HUDEP-2 (cell line): ENCODE results near the gene CDCA3.

ENCODE experiments used
- DNase-seq, 76 experiments: peaks; one replicate each; lab custom pipeline; 2025; ENCODE audit not compliant: unreplicated experiment in 76 of 76; lab: John Stamatoyannopoulos, UW

CDCA3 gene

DNA sequence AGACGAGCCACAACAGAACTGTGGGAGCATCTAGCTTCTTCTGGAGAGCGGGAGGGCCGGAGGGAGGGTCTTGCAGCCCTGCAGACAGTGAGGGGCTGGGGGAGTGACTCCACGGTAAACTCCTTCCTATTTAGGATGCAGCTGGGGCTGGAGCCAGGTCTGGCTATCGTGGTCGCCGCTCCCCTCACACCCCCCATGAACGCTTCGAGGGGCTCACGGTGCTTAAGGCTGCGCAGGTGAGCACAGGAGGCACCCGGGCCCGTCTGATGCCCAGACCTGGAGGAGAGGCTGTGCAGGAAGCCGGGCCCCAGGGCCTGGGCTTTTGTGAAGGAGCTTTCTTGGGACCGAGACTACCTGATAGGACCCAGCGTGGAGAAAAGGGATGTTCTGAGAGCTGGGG lies 14.2 kb downstream of the CDCA3 start:
- no peak for DNase-seq

DNA sequence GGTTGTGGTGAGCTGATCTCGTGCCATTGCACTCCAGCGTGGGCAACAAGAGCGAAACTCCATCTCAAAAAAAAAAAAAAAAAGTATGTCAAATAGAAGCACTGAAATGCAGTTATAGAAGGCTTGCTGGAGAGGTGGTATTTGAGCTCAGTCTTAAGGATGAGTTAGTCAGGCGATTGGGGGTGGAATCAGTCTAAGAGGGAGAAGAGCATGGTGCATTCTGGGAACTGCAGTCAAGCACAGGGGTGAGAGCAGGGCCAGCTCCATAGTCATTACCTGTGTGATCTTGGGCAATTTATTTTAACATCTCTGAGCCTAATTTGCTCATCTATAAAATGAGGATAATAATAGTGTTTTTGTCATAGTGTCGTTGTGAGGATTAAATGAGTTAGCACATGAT lies 16.2 kb downstream of the CDCA3 start:
- DNase-seq, result no peak

DNA sequence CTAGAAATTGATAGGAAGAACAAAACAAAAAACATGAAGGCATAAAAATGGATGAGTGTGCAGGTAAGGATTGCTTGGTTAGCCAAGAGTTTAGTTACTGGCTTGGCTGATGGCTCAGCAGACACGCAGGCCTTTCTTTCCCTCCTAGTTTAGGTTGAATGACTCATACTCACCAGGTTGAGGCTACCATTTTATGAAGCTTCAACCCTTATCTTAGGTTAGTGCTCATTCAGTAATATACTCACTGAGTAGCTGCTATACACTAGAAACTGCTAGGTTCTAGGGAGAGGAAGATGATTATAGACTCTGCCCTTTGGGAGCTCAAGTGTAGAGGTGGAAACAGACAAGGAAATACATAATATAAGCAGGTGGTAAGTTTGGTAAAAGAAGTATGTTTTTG lies 16.8 kb downstream of the CDCA3 start:
- DNase-seq, result no peak

DNA sequence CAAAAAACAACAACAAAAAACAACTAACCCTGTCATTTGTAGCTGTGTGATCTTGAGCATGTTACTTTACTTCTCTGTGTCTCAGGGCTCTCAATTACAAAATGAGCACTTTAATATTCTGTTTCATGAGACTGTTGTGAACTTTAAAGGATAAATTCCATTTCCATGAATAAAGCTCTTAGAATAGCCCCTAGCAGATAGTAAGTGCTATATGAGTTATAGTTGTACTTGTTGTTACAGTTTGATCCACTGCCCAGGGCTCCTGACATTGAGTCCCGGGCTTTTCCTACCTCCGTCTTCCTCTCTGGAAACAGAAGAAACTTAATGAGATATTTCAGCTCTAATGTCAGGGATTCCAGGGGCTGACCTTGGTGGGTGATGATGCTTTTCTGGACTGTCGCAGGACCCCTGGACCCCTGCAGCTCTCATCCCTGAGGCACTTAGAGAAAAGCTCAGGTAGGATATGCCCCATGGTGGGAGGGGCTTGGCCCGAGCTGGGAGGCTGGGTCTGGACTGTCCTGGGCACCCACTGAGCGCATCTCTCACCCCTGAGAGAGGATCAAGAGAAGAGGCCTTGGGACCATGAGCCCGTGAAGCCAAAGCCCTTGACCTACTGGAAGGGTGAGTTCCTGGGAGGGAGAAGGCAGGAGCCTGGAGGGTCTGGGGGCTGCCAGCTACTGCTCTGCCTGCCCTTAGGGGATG lies 17.7 kb downstream of the CDCA3 start:
- DNase-seq, result no peak

DNA sequence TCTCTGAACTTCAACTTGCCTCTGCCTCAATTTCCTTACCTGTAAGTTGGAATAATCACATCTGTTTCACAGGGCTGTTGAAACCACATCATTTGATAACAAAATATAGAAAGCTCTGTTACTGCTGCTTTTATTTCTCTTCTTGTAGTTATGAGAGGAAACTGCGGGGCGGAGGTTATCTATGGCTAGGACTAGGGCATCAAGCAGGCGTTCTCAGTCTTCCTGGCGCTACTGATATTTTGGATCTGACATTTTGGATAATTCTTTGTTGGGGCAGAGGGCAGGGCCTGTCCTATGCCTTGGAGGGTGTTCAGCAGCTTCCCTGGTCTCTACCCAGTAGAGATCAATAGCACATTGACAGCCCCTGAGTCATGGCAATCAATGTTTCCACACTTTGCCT lies 19.0 kb downstream of the CDCA3 start:
- DNase-seq, result no peak

DNA sequence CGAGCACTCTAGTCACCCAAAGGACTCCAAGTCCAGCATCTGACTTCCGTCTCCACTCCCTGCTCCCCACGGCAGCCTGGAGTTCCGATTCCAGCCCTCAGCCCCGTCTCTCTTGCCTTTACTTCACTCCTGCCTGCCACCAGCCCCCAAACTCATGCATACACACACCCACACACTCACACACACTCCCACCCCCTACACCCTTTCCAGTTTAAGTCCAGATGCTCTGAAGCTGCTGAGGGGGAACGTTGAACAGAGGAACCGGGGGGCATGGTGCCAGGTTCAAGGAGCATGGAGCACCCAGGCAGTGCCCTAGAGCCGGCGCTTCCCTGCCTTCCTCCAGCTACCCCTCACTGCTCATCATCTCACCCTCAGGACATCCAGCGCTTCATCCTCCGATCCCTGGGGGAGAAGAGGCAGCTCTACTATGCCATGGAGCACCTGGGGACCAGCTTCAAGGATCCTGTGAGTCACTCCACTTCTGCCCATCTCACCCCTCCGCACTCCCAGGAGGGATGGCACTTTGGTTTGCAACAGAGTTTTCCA lies 19.6 kb downstream of the CDCA3 start:
- DNase-seq, result no peak

DNA sequence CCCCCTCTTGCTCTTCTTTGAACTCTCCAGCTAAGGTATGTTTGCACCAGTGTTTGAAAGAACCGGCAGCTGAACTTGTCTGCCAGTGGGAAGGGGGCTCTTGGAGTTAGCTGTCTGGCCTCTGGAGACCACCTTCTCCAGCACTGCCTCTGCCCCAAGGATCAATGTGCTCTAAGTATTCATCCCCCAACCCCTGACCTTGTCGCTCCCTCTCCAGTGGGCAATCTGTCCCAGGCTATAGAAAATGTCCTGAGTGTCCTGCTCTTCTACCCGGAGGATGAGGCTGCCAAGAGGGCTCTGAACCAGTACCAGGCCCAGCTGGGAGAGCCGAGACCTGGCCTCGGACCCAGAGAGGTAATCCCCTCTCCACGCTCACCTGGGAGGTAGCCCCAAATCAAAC lies 20.1 kb downstream of the CDCA3 start:
- no peak for DNase-seq

DNA sequence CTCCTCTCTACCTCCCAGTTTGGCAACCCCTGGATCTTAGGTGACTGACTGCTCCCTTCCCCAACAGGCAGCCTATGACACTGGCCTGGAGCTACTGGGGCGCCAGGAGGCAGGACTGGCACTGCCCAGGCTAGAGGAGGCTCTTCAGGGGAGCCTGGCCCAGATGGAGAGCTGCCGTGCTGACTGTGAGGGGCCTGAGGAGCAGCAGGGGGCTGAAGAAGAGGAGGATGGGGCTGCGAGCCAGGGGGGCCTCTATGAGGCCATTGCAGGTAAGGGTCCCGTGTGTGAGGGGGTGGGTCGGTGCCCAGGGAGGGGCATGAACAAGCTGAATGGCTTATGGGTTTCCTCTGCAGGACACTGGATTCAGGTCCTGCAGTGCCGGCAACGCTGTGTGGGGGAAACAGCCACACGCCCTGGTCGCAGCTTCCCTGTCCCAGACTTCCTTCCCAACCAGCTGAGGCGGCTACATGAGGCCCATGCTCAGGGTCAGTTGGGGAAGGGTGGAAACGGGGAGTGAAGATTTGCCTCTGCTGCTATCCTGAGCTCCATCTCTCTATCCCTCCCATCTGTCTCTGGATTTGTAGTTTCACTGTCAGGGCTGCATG lies 20.7 kb downstream of the CDCA3 start:
- DNase-seq, result no peak

DNA sequence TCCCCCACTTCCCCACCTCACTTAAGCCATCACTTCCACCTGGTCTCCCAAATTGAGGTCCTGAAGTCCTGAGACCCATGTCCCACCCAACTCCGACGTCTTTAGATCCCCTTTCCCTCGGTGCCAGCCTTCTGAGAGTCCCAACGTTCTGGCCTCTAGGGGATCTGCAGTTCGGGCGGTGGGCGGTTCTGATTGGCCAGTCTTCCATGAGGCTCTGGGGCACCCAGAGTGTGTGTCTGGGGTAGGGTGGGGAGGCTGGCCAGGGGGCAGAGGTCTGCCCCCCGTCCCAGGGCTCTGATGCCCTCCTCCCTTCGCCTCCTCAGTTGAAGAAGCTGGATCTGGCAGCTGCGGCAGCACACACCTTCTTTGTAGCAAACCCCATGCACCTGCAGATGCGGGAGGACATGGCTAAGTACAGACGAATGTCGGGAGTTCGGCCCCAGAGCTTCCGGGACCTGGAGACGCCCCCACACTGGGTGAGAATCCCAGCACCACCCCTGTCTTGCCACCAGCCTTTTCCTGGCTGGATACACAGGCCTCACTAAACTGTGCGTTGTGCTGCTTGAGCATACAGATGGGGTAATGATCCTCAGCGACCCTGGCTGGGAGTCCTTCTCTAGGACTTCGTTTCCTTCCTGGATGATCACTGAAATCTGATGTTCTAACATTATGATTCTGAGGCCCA lies 21.4 kb downstream of the CDCA3 start:
- no peak for DNase-seq

DNA sequence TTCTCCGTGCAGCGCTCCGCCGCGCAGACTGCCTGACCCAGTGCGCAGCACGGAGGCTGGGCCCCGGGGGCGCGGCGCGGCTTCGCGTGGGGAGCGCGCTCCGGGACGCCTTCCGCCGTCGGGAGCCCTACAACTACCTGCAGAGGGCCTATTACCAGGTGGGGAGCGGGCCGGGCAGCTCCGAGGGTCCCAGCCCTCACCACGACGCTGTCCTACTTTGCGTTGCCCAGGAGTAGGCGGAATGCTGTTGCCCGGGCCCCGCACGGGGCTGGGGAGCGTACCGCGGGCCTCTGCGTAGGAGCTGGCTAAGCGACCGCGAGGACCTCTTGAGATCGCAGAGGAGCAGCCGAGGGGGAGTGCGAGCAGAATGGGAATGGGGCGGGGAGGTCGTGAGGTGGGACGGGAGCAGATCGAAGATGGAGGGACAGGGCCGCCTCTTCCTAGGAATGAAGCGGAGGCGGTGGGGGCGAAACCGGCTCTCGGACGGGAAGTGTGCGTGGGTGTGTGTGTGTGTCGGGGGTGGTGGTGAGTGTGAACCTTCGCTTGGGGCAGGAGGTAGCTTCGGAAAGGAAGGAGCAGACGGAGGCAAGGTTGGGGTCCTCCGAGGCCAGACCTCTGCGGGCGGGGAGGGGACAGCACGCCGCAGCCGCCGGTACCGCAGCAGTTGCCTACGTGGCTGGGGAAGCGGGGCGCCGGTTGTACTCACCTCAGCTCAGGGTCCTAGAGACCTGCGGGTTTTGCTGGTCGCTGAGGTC lies 22.1 kb downstream of the CDCA3 start:
- DNase-seq, result no peak

DNA sequence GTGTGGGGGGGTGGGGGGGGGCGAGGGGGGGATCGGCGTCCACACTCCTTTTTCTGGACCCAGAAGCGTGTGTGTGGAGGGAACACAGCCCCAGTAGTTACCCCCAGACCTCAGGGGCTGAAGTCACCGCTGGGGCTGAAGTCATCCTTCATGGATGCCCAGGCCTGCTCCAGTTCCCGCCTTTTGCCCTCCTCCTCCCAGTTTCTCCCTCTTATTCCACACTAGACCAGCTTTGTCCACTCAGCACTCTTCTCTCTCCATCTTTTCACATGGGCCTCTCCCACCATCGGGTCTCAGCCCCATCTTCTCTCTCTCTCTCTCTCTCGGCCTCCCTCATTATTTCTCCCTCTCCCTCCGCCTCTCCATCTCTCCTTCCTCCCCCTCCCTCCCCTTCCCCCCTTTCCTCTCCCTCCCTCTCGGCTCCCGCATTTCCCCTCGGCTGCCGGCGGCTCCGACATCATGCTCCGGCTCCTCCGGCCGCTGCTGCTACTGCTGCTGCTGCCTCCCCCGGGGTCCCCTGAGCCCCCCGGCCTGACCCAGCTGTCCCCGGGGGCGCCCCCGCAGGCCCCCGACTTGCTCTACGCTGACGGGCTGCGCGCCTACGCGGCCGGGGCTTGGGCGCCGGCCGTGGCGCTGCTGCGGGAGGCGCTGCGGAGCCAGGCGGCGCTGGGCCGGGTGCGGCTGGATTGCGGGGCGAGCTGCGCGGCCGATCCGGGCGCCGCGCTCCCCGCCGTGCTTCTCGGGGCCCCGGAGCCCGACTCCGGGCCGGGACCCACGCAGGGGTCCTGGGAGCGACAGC lies 22.9 kb downstream of the CDCA3 start, which contains the start of gene P3H3:
TSS of gene P3H3 (plus strand) at position 426 of the 799 bp plus-strand sequence. CDS start at position 460, 34 bp downstream.
- no peak for DNase-seq

DNA sequence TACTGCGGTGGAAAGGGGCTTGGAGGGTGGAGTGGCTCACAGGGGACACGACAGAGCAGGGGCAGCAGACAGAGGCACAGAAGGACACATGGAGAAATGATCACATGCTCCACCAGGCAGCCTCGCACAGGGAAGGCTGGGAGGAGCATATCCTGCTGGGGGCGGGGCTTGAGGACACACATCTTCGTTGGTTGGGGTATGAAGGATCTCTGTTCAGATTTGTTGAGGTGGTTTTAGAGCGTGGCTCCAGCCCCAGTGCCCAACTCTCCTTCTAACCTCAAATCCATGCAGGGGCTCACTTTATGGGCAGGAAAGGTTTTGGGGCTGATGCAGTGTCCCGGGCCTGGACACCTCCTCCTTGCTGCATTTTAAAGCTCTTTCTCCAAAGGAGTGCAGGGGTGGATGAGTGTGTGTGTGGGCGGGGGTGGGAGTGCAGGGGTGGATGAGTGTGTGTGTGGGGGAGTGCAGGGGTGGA lies 23.6 kb downstream of the CDCA3 start:
- DNase-seq, result peak in 37 of 76 experiments; percentile 8 to 56 (median 27)

DNA sequence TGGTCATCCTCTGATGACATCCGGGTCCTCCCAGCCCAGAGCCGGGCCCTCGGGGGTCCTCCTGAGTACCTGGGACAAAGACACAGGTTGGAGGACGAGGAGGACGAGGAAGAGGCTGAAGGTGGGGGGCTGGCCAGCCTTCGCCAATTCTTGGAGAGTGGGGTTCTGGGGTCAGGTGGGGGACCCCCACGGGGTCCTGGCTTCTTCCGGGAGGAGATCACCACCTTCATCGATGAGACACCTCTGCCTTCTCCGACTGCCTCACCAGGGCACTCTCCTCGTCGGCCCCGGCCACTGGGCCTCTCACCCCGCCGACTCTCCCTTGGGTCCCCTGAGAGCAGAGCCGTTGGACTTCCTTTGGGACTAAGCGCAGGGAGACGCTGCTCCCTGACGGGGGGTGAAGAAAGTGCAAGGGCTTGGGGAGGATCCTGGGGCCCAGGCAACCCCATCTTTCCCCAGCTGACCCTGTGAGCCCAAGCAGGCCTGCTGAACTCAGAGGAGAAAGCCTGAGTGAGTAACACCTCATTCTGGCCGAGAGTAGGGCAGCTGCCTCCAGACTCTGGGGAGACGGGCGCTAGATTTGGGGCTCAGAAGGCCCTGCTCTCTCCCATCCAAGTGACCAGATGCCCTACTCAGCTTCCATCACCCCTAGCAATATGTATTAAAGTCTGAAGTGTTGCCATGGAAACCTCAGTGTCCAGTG lies 24.2 kb downstream of the CDCA3 start:
- no peak for DNase-seq

DNA sequence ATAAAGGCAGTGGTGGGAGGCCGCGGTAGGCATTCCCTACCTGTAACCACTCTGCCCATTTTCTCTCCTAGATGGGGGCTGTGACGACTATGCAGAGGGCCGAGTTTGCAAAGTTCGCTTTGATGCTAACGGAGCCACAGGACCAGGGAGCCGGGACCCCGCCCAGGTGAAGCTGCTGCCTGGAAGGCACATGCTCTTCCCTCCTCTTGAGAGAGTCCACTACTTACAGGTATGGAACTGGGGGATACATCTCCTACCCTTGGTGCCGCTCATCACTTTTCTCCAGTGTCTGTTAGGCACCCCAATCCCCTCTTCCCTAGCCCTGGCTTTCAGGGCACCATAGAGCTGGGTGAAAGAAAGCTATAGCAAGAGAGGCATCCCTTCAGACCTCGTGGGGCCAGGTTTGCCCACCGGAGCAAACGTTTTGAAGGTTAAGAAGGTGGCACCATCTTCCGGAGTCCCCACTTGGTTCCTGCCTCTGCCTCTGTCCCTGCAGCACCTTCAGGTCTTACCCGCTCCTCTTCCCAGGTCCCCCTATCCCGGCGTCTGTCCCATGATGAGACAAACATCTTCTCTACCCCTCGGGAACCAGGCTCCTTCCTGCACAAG lies 24.9 kb downstream of the CDCA3 start:
- DNase-seq, result no peak

DNA sequence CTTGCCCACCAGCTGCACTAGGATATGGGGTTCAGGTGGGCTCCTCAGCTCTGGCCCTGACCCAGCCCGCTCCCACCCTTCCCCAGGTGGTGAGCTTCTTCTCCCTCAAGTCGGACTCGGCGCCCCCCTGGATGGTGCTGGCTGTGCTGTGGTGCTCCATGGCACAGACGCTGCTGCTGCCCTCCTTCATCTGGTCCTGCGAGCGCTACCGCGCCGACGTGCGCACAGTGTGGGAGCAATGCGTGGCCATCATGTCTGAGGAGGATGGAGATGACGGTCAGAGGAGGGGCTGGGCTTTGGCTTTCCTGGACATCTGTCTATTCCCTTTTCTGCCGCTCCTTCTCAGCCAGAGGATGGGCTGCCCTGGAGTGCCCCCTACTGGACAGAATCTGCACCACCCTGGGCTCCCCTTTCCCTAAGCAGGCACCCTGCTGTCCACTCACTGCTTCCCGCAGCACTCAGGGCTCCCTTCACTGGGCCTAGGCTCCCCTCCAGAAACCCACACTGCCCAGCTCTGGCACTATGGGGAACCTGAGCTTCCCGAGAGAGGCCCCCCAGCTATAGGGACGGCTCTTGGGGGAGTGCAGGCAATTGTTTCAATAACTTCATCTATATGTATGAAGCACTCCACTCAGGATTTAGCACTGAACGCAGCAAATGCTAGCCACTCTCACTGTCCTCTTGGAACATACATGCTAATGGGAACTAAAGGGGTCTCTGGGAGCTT lies 25.5 kb downstream of the CDCA3 start:
- peak in 62 of 76 experiments; percentile 3 to 81 (median 48) for DNase-seq

DNA sequence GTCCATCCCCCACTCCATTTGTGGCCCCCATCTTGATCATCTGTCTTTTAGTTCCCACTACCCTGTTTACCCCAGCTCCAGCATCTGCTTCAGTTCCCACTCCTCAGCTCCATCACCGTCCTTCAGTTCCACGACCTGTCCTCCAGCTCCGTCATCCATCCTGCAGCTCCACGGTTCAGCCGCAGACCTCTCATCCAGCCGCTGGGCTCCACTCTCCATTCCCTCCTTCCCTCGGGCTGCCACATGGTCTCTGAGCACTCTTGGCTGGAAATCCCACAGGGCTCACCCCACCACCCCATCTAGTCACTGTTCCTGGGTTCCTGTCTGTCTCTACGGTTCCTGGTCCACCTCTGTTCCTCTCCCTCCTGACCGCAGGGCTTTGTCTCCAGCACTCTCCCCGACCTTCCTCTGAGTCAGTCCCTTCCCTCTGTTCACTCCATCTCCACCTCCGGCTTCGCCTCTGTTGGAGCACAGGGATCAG lies 26.1 kb downstream of the CDCA3 start:
- no peak for DNase-seq

DNA sequence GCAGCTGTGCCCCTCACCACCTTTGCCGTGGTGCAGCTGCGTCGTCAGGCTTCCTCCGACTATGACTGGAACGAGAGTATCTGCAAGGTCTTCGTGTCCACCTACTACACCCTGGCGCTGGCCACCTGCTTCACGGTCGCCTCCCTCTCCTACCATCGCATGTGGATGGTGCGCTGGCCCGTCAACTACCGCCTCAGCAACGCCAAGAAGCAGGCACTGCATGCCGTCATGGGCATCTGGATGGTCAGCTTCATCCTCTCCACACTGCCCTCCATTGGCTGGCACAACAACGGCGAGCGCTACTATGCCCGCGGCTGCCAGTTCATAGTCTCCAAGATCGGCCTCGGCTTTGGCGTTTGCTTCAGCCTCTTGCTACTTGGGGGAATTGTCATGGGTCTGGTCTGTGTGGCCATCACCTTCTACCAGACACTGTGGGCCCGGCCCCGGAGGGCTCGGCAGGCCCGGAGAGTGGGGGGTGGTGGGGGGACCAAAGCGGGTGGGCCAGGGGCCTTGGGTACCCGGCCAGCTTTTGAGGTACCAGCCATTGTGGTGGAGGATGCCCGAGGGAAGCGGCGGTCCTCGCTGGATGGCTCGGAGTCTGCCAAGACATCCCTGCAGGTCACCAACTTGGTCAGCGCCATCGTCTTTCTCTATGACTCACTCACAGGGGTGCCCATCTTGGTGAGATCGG lies 26.9 kb downstream of the CDCA3 start:
- DNase-seq, result no peak
